GM23338 (cell line): ENCODE measurements around the gene TTC28. TPM values are rescaled to one million over a fixed set of nuclear protein-coding genes. Genes with fewer than 3 reads are reported as not detected.

Experiments used
- ATAC-seq: fragments of 200-7000 bp; cut with Tn5 transposase; 3 replicates; pipeline ENCODE4 v1.9.1; 2020
- DNase-seq: peaks from one replicate; pipeline ENCODE4 v3.0.0-alpha.2; 2015; ENCODE audit warnings: low spot score
- H2AFZ ChIP-seq: fragments of 200-600 bp; sonication (generic); 2 replicates; pipeline ENCODE4 v1.8.0; 2016; ENCODE audit warnings: antibody characterized with exemption, mild to moderate bottlenecking, moderate library complexity
- H3F3A ChIP-seq: fragments of 200-600 bp; sonication (generic); replicated peaks from 2 replicates; pipeline ENCODE4 v1.8.0; 2017; ENCODE audit warnings: antibody characterized with exemption, mixed run types, low read depth
- H3K27ac ChIP-seq: fragments of 200-600 bp; sonication (generic); 2 replicates; pipeline ENCODE4 v1.6.1; 2016; ENCODE audit warnings: low read depth
- H3K27me3 ChIP-seq: fragments of 200-600 bp; sonication (generic); 2 replicates; pipeline ENCODE4 v1.8.0; 2016; ENCODE audit warnings: mild to moderate bottlenecking, mixed run types, moderate library complexity; ENCODE audit not compliant: insufficient read depth
- H3K36me3 ChIP-seq: fragments of 200-600 bp; sonication (generic); 2 replicates; pipeline ENCODE4 v1.8.0; 2016; ENCODE audit warnings: mild to moderate bottlenecking; ENCODE audit not compliant: insufficient read depth
- H3K4me1 ChIP-seq: fragments of 200-600 bp; sonication (generic); 2 replicates; pipeline ENCODE4 v1.8.0; 2016; ENCODE audit warnings: mild to moderate bottlenecking, moderate library complexity; ENCODE audit not compliant: insufficient read depth
- H3K4me2 ChIP-seq: fragments of 200-600 bp; sonication (generic); 2 replicates; pipeline ENCODE4 v1.7.1; 2017; ENCODE audit warnings: mixed run types
- H3K4me3 ChIP-seq: fragments of 200-600 bp; sonication (generic); 2 replicates; pipeline ENCODE4 v1.6.1; 2016; ENCODE audit warnings: mixed run types
- H3K79me2 ChIP-seq: fragments of 200-600 bp; sonication (generic); replicated peaks from 2 replicates; pipeline ENCODE4 v1.8.0; 2017; ENCODE audit warnings: mild to moderate bottlenecking; ENCODE audit not compliant: insufficient read depth
- H3K9me2 ChIP-seq: fragments of 200-600 bp; sonication (generic); 2 replicates; pipeline ENCODE4 v1.8.0; 2017; ENCODE audit not compliant: insufficient read depth
- H4K20me1 ChIP-seq: fragments of 200-600 bp; sonication (generic); replicated peaks from 2 replicates; pipeline ENCODE4 v1.8.0; 2017; ENCODE audit warnings: mild to moderate bottlenecking; ENCODE audit not compliant: insufficient read depth
- H3K27ac Mint-ChIP-seq: 2 replicates; pipeline ENCODE4 v1.8.0; 2020; ENCODE audit warnings: inconsistent platforms, mild to moderate bottlenecking, moderate library complexity, mixed read lengths
- H3K27me3 Mint-ChIP-seq: 3 replicates; pipeline ENCODE4 v1.8.0; 2022; ENCODE audit warnings: low read depth, mild to moderate bottlenecking, moderate library complexity, mixed read lengths, inconsistent platforms; ENCODE audit not compliant: insufficient read depth, poor library complexity
- H3K36me3 Mint-ChIP-seq: 3 replicates; pipeline ENCODE4 v1.8.0; 2021; ENCODE audit warnings: low read depth, mild to moderate bottlenecking, inconsistent platforms, moderate library complexity, mixed read lengths
- H3K4me1 Mint-ChIP-seq: 3 replicates; pipeline ENCODE4 v1.8.0; 2020; ENCODE audit warnings: mild to moderate bottlenecking, inconsistent platforms, mixed read lengths
- H3K4me3 Mint-ChIP-seq: 3 replicates; pipeline ENCODE4 v1.8.0; 2021; ENCODE audit warnings: moderate library complexity, mild to moderate bottlenecking, inconsistent platforms, mixed read lengths
- H3K9me3 Mint-ChIP-seq: 3 replicates; pipeline ENCODE4 v1.8.0; 2020; ENCODE audit warnings: moderate library complexity, mild to moderate bottlenecking, inconsistent platforms, mixed read lengths
- CREB1 ChIP-seq: fragments of 250-450 bp; sonication (Bioruptor Pico); IDR thresholded peaks from 2 replicates; pipeline ENCODE4 v1.5.0; 2020; ENCODE audit warnings: low read depth, mild to moderate bottlenecking, moderate library complexity
- EZH2 ChIP-seq: fragments of 200-600 bp; sonication (generic); IDR thresholded peaks from one replicate; pipeline ENCODE4 v1.8.0; 2017; ENCODE audit warnings: antibody characterized with exemption, mild to moderate bottlenecking, low read depth; ENCODE audit not compliant: unreplicated experiment
- EZH2phosphoT487 ChIP-seq: fragments of 200-600 bp; sonication (generic); IDR thresholded peaks from one replicate; pipeline ENCODE4 v1.8.1; 2018; ENCODE audit warnings: antibody characterized with exemption; ENCODE audit not compliant: unreplicated experiment
- JUNB ChIP-seq: IDR thresholded peaks from one replicate; pipeline ENCODE4 v1.6.1; 2016; ENCODE audit warnings: antibody characterized with exemption; ENCODE audit not compliant: unreplicated experiment
- NANOG ChIP-seq: IDR thresholded peaks from 2 replicates; pipeline ENCODE4 v1.6.1; 2016; ENCODE audit warnings: antibody characterized with exemption, borderline replicate concordance
- POLR2AphosphoS5 ChIP-seq: IDR thresholded peaks from 2 replicates; pipeline ENCODE4 v1.6.1; 2016; ENCODE audit warnings: antibody characterized with exemption, low read depth
- STAT1 ChIP-seq: IDR thresholded peaks from one replicate; pipeline ENCODE4 v1.6.1; 2016; ENCODE audit warnings: antibody characterized with exemption; ENCODE audit not compliant: unreplicated experiment
- ZNF114 ChIP-seq: fragments of 250-450 bp; sonication (Bioruptor Pico); IDR thresholded peaks from 2 replicates; pipeline ENCODE4 v1.5.0; 2020; ENCODE audit warnings: mild to moderate bottlenecking, moderate library complexity
- ZNF331 ChIP-seq: fragments of 250-450 bp; sonication (Bioruptor Pico); IDR thresholded peaks from 2 replicates; pipeline ENCODE4 v1.5.0; 2020; ENCODE audit warnings: low read depth, mild to moderate bottlenecking, moderate library complexity
- polyA plus RNA-seq: library from polyadenylated mRNA; unstranded; fragments of >200 nt; fragmentation: Nextera tagmentation; extraction: Ambion mirVana; gene quantifications from 2 replicates; pipeline ENCODE4 v1.2.1, GENCODE V29; 2016
- total RNA-seq: library from RNA; depleted of rRNA; stranded (reverse); fragments of >200 nt; shearing (Covaris generic); gene quantifications from 2 replicates; pipeline ENCODE4 v1.2.3, GENCODE V29; 2014
- TF ChIP-seq, protein P1 (sequence below), 2 experiments: fragments of 200-600 bp in 1 of 2; sonication (generic) in 1 of 2; conservative IDR thresholded peaks; 2 replicates each; pipeline versions ENCODE4 v1.5.1 to v1.6.1; 2016 to 2017; ENCODE audit warnings: antibody characterized with exemption in 2 of 2, low read depth in 2 of 2, mild to moderate bottlenecking in 2 of 2, moderate library complexity in 1 of 2
- TF ChIP-seq, protein P2 (sequence below): IDR thresholded peaks from 2 replicates; pipeline ENCODE4 v1.6.1; 2016; ENCODE audit warnings: antibody characterized with exemption
- TF ChIP-seq, protein P3 (sequence below): fragments of 250-450 bp; sonication (Bioruptor Pico); IDR thresholded peaks from 2 replicates; pipeline ENCODE4 v1.5.0; 2020; ENCODE audit warnings: mild to moderate bottlenecking, moderate library complexity
- TF ChIP-seq, protein P4 (sequence below): IDR thresholded peaks from one replicate; pipeline ENCODE4 v1.6.1; 2018; ENCODE audit warnings: antibody characterized with exemption; ENCODE audit not compliant: unreplicated experiment

Gene TTC28
- total and polyA plus RNA-seq, 2 experiments from 2014 or later, result 4.5 to 16.1 TPM

DNA sequence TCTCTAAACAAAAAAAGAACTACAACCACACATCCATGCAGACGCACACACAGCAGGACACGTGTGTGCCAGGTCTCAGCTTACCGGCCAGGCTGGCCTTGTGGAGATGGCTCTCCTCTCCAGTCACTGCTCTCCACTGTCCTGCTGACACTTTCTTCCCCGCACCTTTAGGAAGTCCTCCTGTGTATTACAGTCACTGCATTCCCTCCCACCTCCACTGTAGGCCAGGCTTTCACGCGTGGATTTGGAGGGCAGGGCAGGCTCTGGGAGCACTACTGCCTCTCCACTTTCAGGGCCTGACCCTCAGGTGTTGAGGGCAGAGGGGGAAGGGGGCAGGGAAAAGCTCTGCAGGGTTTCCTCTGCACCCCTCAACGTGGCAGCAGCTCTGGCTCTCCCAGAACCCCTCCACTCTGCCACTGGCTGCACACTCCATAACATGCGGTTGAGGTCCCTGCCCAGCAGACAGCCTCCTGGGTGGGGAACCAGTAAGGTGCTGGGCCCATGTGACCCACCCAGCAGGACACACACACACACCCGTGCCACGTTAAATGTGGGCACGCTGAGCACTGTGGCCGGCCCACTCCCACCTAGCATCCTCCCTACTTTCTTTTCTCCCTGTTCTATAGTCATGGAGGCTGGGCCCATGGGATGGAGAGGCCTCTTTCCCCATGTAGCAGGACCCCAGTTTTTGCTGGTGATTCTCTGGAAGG, 653.6 kb downstream of the TTC28 start:
- ATAC-seq, result no peak
- Mint-ChIP-seq H3K27ac (no peak overlapping the region), H3K9me3 (no peaks in the 10 kb centered on the region)

More for the DNA sequence above, 653.6 kb downstream of the TTC28 start:
- Histone ChIP-seq H3K27ac (no peak overlapping the region), H3K4me3 (no peak overlapping the region), H4K20me1 (no peaks in the 10 kb centered on the region), H3K27me3 (no peaks in the 10 kb centered on the region), H2AFZ (no peak overlapping the region), H3K9me2 (no peaks in the 10 kb centered on the region), H3K4me1 (no peaks in the 10 kb centered on the region), H3K36me3 (no peaks in the 10 kb centered on the region), H3K79me2 (no peaks in the 10 kb centered on the region), H3F3A (no peaks in the 10 kb centered on the region), H3K4me2 (no peak overlapping the region)
- peaks cover 3% of the 10 kb centered on the region; the same call in 1 of the 3 replicates for H3K4me1 Mint-ChIP-seq
- no peak for DNase-seq
- peaks cover 11% of the 10 kb centered on the region for H3K27me3 Mint-ChIP-seq
- TF ChIP-seq POLR2AphosphoS5 (no peak), ZNF331 (CRISPR knock-in tag) (no peak), CREB1 (CRISPR knock-in tag) (no peak), STAT1 (no peak), JUNB (no peak), ZNF114 (no peak), EZH2 (no peak), NANOG (no peak), EZH2phosphoT487 (no peak)
- TF ChIP-seq, protein P1, sequence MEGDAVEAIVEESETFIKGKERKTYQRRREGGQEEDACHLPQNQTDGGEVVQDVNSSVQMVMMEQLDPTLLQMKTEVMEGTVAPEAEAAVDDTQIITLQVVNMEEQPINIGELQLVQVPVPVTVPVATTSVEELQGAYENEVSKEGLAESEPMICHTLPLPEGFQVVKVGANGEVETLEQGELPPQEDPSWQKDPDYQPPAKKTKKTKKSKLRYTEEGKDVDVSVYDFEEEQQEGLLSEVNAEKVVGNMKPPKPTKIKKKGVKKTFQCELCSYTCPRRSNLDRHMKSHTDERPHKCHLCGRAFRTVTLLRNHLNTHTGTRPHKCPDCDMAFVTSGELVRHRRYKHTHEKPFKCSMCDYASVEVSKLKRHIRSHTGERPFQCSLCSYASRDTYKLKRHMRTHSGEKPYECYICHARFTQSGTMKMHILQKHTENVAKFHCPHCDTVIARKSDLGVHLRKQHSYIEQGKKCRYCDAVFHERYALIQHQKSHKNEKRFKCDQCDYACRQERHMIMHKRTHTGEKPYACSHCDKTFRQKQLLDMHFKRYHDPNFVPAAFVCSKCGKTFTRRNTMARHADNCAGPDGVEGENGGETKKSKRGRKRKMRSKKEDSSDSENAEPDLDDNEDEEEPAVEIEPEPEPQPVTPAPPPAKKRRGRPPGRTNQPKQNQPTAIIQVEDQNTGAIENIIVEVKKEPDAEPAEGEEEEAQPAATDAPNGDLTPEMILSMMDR (conservative IDR thresholded peaks at IDR 0.05; ENCODE audit: low read depth in 2 of 2), result no peak
- TF ChIP-seq, protein P2, sequence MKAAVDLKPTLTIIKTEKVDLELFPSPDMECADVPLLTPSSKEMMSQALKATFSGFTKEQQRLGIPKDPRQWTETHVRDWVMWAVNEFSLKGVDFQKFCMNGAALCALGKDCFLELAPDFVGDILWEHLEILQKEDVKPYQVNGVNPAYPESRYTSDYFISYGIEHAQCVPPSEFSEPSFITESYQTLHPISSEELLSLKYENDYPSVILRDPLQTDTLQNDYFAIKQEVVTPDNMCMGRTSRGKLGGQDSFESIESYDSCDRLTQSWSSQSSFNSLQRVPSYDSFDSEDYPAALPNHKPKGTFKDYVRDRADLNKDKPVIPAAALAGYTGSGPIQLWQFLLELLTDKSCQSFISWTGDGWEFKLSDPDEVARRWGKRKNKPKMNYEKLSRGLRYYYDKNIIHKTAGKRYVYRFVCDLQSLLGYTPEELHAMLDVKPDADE, result no peak
- TF ChIP-seq, protein P3, sequence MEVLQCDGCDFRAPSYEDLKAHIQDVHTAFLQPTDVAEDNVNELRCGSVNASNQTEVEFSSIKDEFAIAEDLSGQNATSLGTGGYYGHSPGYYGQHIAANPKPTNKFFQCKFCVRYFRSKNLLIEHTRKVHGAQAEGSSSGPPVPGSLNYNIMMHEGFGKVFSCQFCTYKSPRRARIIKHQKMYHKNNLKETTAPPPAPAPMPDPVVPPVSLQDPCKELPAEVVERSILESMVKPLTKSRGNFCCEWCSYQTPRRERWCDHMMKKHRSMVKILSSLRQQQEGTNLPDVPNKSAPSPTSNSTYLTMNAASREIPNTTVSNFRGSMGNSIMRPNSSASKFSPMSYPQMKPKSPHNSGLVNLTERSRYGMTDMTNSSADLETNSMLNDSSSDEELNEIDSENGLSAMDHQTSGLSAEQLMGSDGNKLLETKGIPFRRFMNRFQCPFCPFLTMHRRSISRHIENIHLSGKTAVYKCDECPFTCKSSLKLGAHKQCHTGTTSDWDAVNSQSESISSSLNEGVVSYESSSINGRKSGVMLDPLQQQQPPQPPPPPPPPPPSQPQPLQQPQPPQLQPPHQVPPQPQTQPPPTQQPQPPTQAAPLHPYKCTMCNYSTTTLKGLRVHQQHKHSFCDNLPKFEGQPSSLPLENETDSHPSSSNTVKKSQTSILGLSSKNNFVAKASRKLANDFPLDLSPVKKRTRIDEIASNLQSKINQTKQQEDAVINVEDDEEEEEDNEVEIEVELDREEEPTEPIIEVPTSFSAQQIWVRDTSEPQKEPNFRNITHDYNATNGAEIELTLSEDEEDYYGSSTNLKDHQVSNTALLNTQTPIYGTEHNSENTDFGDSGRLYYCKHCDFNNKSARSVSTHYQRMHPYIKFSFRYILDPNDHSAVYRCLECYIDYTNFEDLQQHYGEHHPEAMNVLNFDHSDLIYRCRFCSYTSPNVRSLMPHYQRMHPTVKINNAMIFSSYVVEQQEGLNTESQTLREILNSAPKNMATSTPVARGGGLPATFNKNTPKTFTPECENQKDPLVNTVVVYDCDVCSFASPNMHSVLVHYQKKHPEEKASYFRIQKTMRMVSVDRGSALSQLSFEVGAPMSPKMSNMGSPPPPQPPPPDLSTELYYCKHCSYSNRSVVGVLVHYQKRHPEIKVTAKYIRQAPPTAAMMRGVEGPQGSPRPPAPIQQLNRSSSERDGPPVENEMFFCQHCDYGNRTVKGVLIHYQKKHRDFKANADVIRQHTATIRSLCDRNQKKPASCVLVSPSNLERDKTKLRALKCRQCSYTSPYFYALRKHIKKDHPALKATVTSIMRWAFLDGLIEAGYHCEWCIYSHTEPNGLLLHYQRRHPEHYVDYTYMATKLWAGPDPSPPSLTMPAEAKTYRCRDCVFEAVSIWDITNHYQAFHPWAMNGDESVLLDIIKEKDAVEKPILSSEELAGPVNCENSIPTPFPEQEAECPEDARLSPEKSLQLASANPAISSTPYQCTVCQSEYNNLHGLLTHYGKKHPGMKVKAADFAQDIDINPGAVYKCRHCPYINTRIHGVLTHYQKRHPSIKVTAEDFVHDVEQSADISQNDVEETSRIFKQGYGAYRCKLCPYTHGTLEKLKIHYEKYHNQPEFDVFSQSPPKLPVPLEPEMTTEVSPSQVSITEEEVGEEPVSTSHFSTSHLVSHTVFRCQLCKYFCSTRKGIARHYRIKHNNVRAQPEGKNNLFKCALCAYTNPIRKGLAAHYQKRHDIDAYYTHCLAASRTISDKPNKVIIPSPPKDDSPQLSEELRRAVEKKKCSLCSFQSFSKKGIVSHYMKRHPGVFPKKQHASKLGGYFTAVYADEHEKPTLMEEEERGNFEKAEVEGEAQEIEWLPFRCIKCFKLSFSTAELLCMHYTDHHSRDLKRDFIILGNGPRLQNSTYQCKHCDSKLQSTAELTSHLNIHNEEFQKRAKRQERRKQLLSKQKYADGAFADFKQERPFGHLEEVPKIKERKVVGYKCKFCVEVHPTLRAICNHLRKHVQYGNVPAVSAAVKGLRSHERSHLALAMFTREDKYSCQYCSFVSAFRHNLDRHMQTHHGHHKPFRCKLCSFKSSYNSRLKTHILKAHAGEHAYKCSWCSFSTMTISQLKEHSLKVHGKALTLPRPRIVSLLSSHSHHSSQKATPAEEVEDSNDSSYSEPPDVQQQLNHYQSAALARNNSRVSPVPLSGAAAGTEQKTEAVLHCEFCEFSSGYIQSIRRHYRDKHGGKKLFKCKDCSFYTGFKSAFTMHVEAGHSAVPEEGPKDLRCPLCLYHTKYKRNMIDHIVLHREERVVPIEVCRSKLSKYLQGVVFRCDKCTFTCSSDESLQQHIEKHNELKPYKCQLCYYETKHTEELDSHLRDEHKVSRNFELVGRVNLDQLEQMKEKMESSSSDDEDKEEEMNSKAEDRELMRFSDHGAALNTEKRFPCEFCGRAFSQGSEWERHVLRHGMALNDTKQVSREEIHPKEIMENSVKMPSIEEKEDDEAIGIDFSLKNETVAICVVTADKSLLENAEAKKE (CRISPR knock-in tag), result no peak
- TF ChIP-seq, protein P4, sequence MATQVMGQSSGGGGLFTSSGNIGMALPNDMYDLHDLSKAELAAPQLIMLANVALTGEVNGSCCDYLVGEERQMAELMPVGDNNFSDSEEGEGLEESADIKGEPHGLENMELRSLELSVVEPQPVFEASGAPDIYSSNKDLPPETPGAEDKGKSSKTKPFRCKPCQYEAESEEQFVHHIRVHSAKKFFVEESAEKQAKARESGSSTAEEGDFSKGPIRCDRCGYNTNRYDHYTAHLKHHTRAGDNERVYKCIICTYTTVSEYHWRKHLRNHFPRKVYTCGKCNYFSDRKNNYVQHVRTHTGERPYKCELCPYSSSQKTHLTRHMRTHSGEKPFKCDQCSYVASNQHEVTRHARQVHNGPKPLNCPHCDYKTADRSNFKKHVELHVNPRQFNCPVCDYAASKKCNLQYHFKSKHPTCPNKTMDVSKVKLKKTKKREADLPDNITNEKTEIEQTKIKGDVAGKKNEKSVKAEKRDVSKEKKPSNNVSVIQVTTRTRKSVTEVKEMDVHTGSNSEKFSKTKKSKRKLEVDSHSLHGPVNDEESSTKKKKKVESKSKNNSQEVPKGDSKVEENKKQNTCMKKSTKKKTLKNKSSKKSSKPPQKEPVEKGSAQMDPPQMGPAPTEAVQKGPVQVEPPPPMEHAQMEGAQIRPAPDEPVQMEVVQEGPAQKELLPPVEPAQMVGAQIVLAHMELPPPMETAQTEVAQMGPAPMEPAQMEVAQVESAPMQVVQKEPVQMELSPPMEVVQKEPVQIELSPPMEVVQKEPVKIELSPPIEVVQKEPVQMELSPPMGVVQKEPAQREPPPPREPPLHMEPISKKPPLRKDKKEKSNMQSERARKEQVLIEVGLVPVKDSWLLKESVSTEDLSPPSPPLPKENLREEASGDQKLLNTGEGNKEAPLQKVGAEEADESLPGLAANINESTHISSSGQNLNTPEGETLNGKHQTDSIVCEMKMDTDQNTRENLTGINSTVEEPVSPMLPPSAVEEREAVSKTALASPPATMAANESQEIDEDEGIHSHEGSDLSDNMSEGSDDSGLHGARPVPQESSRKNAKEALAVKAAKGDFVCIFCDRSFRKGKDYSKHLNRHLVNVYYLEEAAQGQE, result no peak
- H3K4me3 Mint-ChIP-seq, result no peak overlapping the region
- no peaks in the 10 kb centered on the region for H3K36me3 Mint-ChIP-seq
